ENCODE results near the gene CDC14B. TPM values are rescaled to one million over a fixed set of nuclear protein-coding genes. Genes with fewer than 3 reads are reported as not detected.
"Not testable (repeated sequence)": the region's sequence is repeated elsewhere in the genome, so short reads cannot be mapped to it uniquely, and the experiment has no call there.

Gene CDC14B
- total and polyA plus RNA-seq, 2 donors, result 11.7 to 27.8 TPM

- Histone ChIP-seq H3K36me3 (ENCODE audit: insufficient read depth) (no peaks in the 10 kb centered on the region), H3K27ac (ENCODE audit: low read depth) (no peak overlapping the region), H3K4me1 (ENCODE audit: insufficient read depth) (no peaks in the 10 kb centered on the region), H3K4me3 (ENCODE audit: low read depth, low read length) (no peak overlapping the region)
- 86% methylated on average over 7 of the region's 7 CpGs for WGBS
- DNase-seq (ENCODE audit: extremely low spot score), result no peak
Measured at GRCh38 chr9:96616817-96617438, 2.7 kb downstream of the CDC14B start.

DNA sequence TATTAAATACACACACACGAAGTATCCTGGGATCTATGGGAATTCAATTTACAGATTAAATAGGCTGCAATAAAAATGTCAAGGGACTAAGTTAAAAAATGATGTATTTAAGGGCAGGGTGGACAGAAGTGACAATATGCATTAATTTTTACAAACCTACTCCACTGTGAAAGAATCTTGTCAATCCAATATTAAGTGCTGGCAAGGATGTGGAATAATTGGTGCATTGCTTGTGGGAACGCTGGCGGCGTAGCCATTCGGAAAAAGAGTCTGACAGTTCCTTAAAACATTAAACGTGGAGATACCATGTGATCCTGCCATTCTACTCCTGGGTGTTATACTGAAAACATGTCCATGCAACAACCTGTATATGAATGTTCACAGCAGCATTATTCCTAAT is 4.2 kb downstream of the CDC14B start:
- Histone ChIP-seq H3K4me3 (ENCODE audit: low read depth, low read length) (no peak overlapping the region), H3K36me3 (ENCODE audit: insufficient read depth) (no peaks in the 10 kb centered on the region), H3K4me1 (ENCODE audit: insufficient read depth) (no peaks in the 10 kb centered on the region), H3K27ac (ENCODE audit: low read depth) (no peak overlapping the region)
- WGBS, result 84% methylated on average over 6 of the region's 6 CpGs
- no peak for DNase-seq (ENCODE audit: extremely low spot score)

DNA sequence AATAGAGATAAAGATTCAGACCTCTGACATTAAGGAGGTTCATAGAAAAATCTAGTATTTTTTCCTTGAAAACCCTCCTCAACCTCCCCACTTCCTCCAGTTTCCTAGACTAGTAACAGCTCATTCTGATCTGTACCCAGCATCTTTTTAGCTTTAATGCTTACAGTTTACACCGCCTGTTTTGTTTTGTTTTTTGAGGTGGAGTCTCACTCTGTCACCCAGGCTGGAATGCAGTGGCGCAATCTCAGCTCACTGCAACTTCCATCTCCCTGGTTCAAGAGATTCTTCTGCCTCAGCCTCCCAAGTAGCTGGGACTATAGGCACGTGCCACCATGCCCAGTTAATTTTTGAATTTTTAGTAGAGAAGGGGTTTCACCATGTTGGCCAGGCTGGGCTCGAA is 5.0 kb downstream of the CDC14B start:
- not testable (repeated sequence) for DNase-seq (ENCODE audit: extremely low spot score); H3K36me3 ChIP-seq (ENCODE audit: insufficient read depth); H3K4me1 ChIP-seq (ENCODE audit: insufficient read depth); H3K4me3 ChIP-seq (ENCODE audit: low read depth, low read length); H3K27ac ChIP-seq (ENCODE audit: low read depth)
- 85% methylated on average over 4 of the region's 4 CpGs for WGBS

- no peaks in the 10 kb centered on the region for H3K4me1 ChIP-seq (ENCODE audit: insufficient read depth)
- no peak overlapping the region for H3K4me3 ChIP-seq (ENCODE audit: low read depth, low read length)
- no peaks in the 10 kb centered on the region for H3K36me3 ChIP-seq (ENCODE audit: insufficient read depth)
- no peak overlapping the region for H3K27ac ChIP-seq (ENCODE audit: low read depth)
- no peak for DNase-seq (ENCODE audit: extremely low spot score)
- 29% methylated on average over 1 of the region's 1 CpG for WGBS
Measured at GRCh38 chr9:96612966-96613589, 6.6 kb downstream of the CDC14B start.

GRCh38 chr9:96612105-96612965 is 7.3 kb downstream of the CDC14B start:
- Histone ChIP-seq H3K36me3 (ENCODE audit: insufficient read depth) (no peaks in the 10 kb centered on the region), H3K4me3 (ENCODE audit: low read depth, low read length) (no peak overlapping the region), H3K27ac (ENCODE audit: low read depth) (peak overlapping the region; percentile 38), H3K4me1 (ENCODE audit: insufficient read depth) (no peaks in the 10 kb centered on the region)
- 47% methylated on average over 12 of the region's 12 CpGs for WGBS
- no peak for DNase-seq (ENCODE audit: extremely low spot score)

DNA sequence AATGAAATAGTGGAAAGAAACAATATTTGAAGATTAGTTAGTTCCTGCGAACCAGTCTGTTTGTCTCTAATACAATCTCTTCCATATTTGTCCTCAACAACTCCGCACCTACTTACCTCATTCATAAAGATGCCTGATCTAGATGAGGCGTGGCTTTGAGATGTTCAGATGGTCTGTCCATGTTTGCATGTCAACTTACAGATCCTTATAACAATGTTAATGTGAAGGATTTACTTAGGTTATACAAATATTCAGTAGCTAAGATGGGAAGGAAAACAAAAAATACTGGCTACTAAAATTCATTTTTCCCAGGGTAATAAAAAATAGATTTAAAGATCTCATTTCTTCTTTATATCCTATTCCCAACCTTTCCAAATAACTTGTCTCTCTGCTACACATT is 8.3 kb downstream of the CDC14B start:
- Histone ChIP-seq H3K4me1 (ENCODE audit: insufficient read depth) (no peaks in the 10 kb centered on the region), H3K36me3 (ENCODE audit: insufficient read depth) (no peaks in the 10 kb centered on the region), H3K4me3 (ENCODE audit: low read depth, low read length) (no peak overlapping the region), H3K27ac (ENCODE audit: low read depth) (peak overlapping the region; percentile 5)
- DNase-seq (ENCODE audit: extremely low spot score), result no peak
- 89% methylated on average over 3 of the region's 3 CpGs for WGBS

GRCh38 chr9:96609732-96610131 is 9.9 kb downstream of the CDC14B start:
- no peak overlapping the region for H3K4me3 ChIP-seq (ENCODE audit: low read depth, low read length)
- DNase-seq (ENCODE audit: extremely low spot score), result no peak
- no peak overlapping the region for H3K27ac ChIP-seq (ENCODE audit: low read depth)
- no peaks in the 10 kb centered on the region for H3K4me1 ChIP-seq (ENCODE audit: insufficient read depth)
- no peaks in the 10 kb centered on the region for H3K36me3 ChIP-seq (ENCODE audit: insufficient read depth)

- WGBS, result 73% methylated on average over 3 of the region's 3 CpGs
- DNase-seq (ENCODE audit: extremely low spot score), result no peak
- Histone ChIP-seq H3K4me1 (ENCODE audit: insufficient read depth) (no peaks in the 10 kb centered on the region), H3K4me3 (ENCODE audit: low read depth, low read length) (no peak overlapping the region), H3K36me3 (ENCODE audit: insufficient read depth) (no peaks in the 10 kb centered on the region), H3K27ac (ENCODE audit: low read depth) (no peak overlapping the region)
Measured at GRCh38 chr9:96607971-96608370, 11.7 kb downstream of the CDC14B start.

- DNase-seq (ENCODE audit: extremely low spot score), result no peak
- Histone ChIP-seq H3K36me3 (ENCODE audit: insufficient read depth) (no peaks in the 10 kb centered on the region), H3K4me1 (ENCODE audit: insufficient read depth) (no peaks in the 10 kb centered on the region), H3K4me3 (ENCODE audit: low read depth, low read length) (no peak overlapping the region), H3K27ac (ENCODE audit: low read depth) (no peak overlapping the region)
- WGBS, result 95% methylated on average over 3 of the region's 3 CpGs
Measured at GRCh38 chr9:96605328-96605727, 14.3 kb downstream of the CDC14B start.

- Histone ChIP-seq H3K4me1 (ENCODE audit: insufficient read depth) (no peaks in the 10 kb centered on the region), H3K36me3 (ENCODE audit: insufficient read depth) (no peaks in the 10 kb centered on the region), H3K4me3 (ENCODE audit: low read depth, low read length) (no peak overlapping the region), H3K27ac (ENCODE audit: low read depth) (no peak overlapping the region)
- DNase-seq (ENCODE audit: extremely low spot score), result no peak
- WGBS, result 30% methylated on average over 3 of the region's 3 CpGs
Measured at GRCh38 chr9:96604004-96604319, 15.7 kb downstream of the CDC14B start.

GRCh38 chr9:96603305-96604003 is 16.2 kb downstream of the CDC14B start:
- H3K4me1 ChIP-seq (ENCODE audit: insufficient read depth), result no peaks in the 10 kb centered on the region
- no peaks in the 10 kb centered on the region for H3K36me3 ChIP-seq (ENCODE audit: insufficient read depth)
- DNase-seq (ENCODE audit: extremely low spot score), result no peak
- no peak overlapping the region for H3K27ac ChIP-seq (ENCODE audit: low read depth)
- WGBS, result 60% methylated on average over 8 of the region's 8 CpGs
- H3K4me3 ChIP-seq (ENCODE audit: low read depth, low read length), result no peak overlapping the region

GRCh38 chr9:96599298-96599697 is 20.3 kb downstream of the CDC14B start:
- no peaks in the 10 kb centered on the region for H3K4me1 ChIP-seq (ENCODE audit: insufficient read depth)
- no peaks in the 10 kb centered on the region for H3K36me3 ChIP-seq (ENCODE audit: insufficient read depth)
- no peak for DNase-seq (ENCODE audit: extremely low spot score)
- H3K27ac ChIP-seq (ENCODE audit: low read depth), result no peak overlapping the region
- WGBS, result 95% methylated on average over 5 of the region's 5 CpGs
- no peak overlapping the region for H3K4me3 ChIP-seq (ENCODE audit: low read depth, low read length)

DNA sequence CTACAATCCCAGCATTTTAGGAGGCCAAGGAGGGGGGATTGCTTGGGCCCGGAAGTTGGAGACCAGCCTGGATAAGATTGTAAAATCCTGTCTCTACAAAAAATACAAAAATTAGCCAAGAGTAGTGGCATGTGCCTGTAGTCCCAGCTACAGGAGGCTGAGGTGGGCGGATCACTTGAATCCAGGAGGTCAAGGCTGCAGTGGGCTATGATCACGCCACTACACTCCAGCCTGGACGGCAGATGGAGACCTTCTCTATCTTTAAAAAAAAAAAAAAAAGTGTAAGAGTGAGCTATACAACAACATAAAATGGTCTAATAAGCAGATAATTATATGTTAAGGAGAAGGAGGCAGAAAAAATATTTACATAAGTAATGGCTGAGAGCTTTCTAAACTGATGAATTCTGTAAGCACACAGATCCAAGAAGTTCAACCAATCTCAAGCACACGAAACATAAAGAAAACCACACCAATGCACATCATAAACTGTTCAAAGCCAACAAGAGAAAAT is 23.0 kb downstream of the CDC14B start:
- Histone ChIP-seq H3K4me1 (ENCODE audit: insufficient read depth) (no peaks in the 10 kb centered on the region), H3K36me3 (ENCODE audit: insufficient read depth) (no peaks in the 10 kb centered on the region), H3K27ac (ENCODE audit: low read depth) (no peak overlapping the region), H3K4me3 (ENCODE audit: low read depth, low read length) (no peak overlapping the region)
- no peak for DNase-seq (ENCODE audit: extremely low spot score)
- 89% methylated on average over 5 of the region's 5 CpGs for WGBS

Data from urinary bladder (tissue), 4 donors.